Activated T-cell treated with anti-CD3 and anti-CD28 coated beads for 4 hours (primary cell): ENCODE measurements around the gene NAPG.
A peak's percentile ranks its signal among the peaks of the same experiment; 100 is the strongest.
"Not testable (repeated sequence)": the region's sequence is repeated elsewhere in the genome, so short reads cannot be mapped to it uniquely, and the experiment has no call there.

Experiments used
- DNase-seq: peaks from one replicate; pipeline ENCODE4 v3.0.0-alpha.2; 2020

The NAPG gene

DNA sequence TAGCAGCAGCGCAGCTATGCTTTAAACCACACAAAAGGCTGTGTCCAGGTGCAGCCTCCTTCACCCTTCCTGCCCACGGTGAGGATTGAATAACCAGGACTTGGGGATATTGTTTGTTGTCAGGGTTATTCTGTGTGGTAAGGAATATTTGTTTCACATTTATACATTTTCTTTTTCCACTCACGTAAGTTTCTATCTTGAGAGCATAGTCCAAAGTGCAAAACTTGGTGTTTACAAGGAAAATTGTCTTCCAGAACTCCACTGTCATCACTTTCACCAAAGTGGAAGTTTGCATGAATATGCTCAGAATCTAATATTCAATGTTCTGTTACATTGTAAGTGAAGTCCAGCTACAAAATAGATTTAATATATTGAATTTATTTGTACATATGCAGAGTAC lies 26.4 kb downstream of the NAPG start:
- no peak for DNase-seq

DNA sequence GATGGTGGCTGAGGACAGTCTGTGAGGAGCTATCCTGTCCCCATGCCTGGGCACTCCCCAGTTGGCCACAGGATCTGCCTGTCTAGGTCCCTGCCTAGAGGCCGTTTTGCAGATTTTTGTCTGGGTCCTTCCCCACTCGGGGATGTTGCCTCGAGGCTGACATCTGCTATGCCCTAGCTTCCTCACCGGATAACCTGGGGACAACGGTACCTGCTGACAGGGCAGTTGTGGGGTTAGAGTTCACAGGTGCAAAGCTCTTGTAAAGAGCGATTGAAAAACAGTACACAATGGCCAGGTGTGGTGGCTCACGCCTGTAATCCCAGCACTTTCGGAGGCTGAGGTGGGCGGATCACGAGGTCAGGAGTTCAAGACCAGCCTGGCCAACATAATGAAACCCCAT lies 30.4 kb downstream of the NAPG start:
- DNase-seq: not testable (repeated sequence)

DNA sequence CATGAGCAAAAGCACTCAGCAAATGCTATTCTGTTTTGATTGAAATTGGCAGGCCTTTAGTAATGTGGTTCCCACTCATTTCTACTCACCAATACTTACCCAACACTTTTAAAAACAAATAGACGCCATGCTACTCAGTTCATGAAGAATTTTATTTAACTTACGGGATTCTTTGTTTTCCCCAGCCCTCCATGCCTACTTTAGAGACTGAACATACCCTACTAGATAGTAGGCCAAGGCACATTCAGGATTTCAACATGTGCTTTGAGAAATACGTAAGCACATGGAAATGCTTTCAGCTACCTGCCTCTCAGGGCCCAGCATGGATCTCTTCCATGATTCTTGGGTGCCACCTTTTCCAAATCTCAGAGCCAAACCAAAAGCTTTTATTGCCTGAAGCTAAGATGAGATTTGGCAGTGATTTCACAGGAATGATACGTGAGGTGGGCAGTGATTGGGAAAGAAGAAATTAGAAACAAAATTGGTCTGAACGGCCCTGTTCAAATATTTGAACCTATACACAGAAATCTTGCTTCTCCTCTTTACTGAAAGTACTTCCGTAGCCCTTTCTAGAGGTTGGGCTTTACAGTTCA lies 31.4 kb downstream of the NAPG start:
- no peak for DNase-seq

DNA sequence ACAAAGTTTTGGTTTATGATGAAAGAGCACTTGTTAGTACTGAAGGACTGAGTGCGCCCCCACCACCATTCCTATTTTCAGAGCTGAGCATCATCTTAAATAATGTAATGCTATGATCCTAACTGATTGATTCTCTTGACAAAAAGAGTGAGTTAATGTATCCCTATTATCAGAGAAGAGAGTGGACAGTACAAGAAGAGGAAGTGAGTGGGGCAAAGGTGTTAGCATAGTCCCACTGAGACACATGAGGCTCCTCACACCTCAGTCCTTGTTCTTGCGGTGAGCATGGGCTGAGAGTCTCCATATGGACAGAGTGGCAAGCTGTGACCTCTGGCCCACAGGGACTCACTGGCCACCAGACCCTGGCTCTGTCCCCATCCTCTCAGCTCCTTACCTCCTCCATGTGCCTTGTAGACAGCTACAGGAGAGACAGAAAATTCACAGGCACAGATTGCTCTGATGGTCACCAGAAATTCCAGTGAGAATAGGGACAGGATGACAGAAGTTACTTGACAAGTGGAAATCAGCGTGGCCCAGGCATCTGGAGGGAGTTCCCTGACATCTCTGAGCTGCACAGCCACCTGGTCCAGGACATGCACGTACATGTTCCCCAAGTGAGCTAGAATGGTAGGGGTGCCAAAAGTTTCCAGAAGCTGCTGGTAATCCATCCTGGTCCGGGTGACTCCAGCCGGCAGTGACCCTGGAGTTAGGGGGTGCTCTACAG lies 32.6 kb downstream of the NAPG start:
- DNase-seq: no peak

DNA sequence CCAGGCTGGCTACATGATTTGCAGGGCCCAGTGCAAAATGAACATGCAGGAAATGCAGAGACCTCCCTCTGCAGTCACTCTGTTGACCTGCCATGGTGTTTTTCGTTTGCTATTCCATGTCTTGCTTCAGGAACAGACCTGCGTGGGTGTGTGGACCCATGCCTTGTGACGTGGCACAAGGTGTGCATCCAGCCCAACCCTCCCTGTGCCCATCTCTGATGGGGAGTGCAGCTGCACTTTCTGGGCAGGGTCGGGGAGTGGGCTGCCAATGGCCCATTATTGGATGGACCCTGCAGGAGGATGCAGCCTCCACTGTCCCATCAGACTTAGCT lies 33.1 kb downstream of the NAPG start:
- no peak for DNase-seq

DNA sequence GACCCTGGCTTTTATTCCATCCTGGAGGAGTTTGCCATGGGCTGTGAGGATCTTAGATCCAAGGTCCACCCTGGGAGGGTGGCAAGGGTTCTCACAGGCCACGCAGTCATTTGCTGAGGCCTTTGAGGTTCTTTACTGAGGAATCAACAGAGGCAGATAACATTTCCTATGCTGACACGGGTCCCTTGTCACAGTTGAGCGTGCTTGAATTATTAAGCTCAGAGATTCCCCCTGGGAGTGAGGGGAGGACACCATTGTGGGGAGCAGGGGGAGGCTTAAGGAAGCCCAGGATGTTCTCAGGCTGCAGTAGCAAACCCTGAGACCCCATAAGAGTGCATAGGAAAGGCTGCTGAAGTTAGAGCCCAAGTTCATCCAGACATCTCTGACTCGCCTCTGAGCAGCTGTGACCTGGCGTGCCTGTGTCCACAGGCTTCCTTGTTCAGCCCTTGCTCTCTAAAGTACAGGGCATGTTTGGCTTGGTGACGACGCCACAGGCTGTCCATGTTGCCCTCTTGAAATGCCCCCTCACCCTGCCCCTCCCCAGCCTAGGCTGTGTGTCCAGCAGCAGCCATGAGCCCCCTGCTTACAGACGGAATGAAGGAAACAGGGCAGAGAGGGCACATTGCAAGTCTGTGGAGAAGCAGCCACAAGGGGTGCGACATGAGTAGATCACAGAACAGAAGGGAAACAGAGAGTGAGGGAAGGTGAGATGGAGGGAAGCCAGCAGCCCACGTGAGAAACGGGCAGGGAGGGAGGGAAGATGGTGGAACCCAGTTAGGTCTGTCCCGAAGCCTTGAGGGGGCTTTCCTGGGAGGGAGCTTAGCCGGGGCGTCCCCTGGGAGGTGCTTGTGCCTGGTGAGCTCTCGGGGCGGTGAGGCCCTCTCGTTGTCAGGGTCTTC lies 34.0 kb downstream of the NAPG start:
- no peak for DNase-seq

DNA sequence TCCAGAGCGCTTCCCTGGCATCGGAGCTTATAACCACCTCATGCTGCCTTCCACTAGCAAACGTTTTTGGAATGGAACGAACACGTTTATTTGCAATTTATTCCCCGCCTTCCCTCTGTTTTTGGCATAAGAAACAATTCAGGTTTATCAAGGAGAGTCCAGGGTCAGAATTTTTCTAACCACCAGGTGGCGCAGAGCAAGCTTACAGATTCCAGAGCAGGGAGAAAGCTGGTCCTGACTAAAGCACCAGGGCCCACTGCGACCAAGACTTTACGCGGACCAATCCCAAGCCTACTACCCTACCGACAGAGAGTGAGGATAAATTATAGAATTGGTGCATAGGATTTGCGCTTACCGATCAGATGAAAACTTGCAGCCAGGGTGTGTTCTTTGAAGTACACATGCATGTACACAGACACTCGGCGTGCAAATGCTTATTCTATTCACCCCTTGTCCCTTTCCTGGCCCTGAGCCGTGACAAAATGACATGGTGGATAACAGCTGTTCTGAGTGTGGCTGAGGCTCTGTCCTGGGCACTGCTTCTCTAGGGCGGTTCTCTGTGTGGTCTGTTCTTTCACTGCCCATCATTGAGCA lies 34.7 kb downstream of the NAPG start:
- peak; percentile 43 for DNase-seq

DNA sequence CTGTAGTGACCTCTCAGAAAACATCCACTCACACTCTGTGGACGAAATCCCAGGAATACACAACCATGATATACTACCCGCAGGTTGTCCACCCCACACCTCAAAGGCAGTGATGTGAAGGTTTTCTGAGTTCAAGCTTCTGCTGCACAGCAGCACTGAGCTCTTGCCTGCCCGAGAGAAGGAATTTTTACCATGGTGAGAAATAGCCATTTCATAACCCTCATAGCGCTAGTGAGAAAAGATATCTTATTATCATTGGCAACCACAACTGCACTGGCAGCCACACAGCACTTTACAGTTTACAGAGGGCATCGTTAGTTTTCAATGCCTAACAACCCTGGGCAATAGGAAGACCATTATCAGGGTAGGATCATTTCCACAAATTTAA lies 36.9 kb downstream of the NAPG start:
- no peak for DNase-seq

DNA sequence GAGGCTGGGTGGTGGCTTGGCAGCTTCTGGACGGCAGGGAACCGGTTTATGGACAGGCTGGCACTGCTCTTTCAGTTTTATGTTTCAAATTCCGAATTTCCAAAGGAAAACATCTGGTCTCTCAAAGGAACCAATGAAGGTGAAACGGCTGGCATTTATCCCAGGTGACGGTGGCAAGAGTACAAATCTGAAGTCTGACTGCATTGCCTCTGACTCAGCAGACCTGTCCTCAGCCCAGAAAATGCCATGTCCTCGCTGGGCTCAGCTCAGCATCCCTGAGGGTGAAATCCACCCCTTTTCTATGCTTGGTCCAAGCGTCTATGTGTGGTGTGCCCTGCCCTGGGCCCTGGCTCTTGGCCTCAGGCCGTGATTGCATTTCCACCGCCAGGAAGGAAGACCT lies 38.1 kb downstream of the NAPG start:
- no peak for DNase-seq

DNA sequence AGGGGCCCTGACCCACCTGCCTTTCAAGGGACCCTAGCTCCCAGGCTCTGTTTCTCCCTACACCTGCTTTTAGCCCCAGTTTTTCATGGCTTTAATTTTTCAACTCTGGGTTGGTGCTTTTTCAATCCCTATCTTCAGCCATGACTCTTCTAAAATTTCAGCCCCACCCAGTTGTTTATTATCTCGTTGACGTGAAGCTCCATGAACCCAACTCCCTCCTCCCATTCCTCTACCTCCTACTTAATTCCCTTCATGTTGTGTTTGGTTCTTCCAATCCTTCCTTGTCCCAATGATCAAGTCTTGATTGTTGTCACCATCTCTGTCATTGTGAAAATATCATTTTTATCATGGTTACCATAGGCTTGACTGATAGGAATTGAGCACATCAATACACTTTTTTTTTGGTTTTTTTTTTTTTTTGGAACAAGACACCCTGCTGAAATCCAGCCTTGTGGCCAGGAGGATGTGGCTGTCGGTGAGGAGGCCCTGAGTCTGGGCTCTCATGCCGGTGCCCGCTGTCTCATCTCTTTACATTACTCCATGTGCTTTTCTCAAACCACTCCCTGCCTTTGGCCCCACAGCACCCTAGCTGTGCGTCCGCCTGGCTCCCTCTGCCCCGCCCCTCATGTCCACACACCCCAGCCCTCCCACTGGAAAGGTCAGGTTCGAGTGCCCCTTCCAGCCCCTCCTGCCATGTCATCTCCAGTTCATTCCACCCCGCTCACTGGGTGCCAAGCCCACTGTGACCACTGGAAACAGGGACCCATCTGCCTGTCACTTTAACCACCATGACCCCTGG lies 39.3 kb downstream of the NAPG start:
- no peak for DNase-seq

DNA sequence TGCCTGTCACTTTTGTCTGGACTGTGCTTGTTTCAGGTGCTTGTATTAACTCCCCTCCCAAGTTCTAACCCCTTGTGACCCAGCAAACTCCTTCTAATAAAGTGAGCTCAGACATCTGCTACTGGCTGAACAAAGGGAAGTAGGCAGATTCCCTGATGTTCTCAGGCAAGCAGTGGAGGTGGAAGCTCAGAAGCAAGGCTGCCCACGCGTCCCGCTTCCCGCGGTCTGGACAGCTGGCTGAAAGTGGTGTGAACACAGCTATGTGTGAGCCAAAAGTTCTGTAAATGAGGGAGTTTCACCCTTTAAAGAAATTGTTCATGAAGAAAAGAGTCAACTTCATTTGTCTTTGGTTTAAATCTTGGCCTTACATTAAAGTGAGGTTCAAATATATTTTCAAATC lies 40.0 kb downstream of the NAPG start:
- DNase-seq: no peak

DNA sequence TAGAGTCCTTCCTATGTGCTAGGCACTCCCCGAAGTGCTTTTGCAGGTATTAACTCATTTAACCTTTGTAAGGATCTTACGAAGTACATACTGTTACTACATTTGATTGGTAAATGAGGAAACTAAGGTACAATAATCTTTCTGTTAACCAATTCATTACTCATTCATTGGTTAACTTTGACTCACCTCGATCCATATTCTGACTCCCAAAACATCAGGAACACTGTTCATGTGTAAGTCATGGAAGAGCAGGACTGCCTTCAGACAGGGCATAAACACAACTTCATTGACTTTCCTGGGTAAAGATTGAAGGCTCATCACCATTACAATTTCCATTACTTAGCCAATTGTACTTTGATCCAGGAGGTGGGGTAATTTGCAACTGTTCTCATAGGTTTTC lies 40.6 kb downstream of the NAPG start:
- no peak for DNase-seq

DNA sequence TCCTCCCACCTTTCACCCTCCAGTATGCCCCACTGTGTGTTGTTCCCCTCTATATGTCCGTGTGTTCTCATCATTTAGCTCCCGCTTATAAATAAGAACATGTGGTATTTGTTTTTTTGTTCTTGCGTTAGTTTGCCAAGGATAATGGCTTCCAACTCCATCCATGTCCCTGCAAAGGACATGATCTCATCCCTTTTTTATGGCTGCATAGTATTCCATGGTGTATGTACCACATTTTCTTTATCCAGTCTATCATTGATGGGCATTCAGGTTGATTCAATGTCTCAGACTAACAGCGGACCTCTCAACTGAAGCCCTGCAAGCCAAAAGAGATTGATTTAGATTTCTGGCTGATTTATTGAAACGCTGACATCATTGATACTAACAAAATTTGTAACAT lies 44.1 kb downstream of the NAPG start:
- not testable (repeated sequence) for DNase-seq

DNA sequence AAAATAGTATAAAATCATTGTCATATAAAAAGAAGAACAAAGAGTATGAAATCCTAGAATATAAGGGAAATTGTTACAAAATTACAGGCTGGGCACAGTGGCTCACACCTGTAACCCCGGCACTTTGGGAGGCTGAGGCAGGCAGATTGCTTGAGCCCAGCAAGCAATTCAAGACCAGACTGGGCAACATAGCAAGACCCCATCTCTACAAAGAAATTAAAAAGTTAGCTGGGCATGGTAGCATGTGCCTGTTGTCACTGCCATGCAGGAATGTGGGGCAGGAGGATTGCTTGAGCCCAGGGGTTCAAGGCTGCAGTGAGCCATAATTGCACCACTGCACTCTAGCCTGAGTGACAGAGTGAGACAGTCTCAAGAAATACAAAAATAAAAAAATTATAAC lies 44.8 kb downstream of the NAPG start:
- DNase-seq: no peak

DNA sequence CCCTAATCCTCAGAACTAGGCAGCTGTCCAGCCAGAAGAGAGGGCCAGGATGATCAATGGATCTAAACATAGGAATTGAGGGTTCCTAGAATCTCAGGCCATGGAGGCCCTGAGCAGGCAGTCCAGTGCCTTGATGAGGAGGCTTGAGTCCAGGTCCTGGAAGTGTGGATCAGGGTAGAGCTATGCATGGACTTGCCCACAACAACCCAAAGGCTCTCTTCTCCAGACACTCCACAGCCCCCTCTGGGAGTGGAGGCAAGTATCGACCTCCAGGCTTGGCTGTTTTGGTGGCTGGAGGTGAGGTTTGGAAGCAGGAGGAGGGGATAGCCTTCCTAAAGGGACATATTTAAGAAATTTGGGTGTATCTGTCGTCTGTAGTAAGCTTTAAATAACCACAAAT lies 45.7 kb downstream of the NAPG start:
- DNase-seq: no peak

DNA sequence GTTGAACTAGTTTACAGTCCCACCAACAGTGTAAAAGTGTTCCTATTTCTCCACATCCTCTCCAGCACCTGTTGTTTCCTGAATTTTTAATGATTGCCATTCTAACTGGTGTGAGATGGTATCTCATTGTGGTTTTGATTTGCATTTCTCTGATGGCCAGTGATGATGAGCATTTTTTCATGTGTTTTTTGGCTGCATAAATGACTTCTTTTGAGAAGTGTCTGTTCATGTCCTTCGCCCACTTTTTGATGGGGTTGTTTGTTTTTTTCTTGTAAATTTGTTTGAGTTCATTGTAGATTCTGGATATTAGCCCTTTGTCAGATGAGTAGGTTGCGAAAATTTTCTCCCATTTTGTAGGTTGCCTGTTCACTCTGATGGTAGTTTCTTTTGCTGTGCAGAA lies 47.4 kb downstream of the NAPG start:
- not testable (repeated sequence) for DNase-seq

DNA sequence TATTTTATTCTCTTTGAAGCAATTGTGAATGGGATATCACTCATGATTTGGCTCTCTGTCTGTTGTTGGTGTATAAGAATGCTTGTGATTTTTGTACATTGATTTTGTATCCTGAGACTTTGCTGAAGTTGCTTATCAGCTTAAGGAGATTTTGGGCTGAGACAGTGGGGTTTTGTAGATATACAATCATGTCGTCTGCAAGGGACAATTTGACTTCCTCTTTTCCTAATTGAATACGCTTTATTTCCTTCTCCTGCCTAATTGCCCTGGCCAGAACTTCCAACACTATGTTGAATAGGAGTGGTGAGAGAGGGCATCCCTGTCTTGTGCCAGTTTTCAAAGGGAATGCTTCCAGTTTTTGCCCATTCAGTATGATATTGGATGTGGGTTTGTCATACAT lies 48.6 kb downstream of the NAPG start:
- not testable (repeated sequence) for DNase-seq

DNA sequence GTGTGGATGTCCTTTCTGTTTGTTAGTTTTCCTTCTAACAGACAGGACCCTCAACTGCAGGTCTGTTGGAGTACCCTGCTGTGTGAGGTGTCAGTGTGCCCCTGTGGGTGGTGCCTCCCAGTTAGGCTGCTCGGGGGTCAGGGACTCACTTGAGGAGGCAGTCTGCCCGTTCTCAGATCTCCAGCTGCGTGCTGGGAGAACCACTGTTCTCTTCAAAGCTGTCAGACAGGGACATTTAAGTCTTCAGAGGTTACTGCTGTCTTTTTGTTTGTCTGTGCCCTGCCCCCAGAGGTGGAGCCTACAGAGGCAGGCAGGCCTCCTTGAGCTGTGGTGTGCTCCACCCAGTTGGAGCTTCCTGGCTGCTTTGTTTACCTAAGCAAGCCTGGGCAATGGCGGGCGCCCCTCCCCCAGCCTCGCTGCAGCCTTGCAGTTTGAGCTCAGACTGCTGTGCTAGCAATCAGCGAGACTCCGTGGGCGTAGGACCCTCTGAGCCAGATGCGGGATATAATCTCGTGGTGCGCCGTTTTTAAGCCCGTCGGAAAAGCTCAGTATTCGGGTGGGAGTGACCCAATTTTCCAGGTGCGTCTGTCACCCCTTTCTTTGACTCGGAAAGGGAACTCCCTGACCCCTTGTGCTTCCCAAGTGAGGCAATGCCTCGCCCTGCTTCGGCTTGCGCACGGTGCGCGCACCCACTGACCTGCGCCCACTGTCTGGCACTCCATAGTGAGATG lies 52.2 kb downstream of the NAPG start:
- not testable (repeated sequence) for DNase-seq

DNA sequence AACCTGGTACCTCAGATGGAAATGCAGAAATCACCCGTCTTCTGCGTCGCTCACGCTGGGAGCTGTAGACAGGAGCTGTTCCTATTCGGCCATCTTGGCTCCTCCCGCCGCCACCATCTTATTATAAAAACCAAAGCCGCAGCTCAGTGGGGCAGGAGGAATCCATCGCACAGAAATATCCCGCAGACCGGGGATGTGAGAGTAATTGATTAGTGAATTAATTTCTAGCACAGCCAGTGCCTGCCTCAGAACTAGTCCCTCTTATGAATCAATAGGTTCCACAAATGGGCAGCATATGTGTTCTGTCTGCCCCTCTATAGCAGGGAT lies 52.7 kb downstream of the NAPG start:
- DNase-seq: not testable (repeated sequence)

DNA sequence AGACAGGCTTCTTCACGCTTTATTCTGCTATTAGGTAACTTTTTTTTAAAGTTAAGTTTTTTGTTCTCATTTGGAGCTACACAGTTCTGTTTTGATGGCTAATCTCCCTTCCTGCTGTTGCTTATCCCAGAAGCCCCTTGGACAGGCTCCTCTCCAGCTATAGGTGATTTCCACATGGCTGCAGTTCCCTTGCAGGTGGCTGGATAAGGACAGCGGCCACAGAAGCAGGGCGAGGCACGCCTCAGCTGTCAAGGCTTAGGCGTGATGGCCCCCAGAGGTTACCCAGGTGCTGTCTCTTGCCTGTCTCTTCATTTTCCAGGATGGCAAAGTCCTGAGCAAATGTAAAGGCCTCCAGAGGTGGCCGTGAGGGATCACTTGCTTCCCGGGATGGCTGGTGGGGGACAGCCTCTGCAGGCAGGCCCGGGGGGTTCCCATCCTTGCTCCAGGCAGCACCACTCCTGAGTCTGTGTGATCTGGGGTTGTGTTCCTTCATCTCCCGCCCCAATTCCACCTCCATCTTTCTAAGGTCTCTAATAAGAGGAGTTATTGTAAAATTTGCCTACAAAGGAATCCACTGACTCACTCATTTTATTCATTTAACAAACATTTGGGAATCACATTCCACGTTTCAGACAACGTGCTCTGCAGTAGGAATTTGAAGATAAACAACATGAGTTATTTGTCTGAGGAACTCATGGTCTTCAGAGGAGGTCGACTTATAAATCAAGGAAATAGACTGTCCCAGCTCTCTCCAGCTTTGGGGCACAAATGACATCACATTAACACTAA lies 53.4 kb downstream of the NAPG start:
- no peak for DNase-seq

DNA sequence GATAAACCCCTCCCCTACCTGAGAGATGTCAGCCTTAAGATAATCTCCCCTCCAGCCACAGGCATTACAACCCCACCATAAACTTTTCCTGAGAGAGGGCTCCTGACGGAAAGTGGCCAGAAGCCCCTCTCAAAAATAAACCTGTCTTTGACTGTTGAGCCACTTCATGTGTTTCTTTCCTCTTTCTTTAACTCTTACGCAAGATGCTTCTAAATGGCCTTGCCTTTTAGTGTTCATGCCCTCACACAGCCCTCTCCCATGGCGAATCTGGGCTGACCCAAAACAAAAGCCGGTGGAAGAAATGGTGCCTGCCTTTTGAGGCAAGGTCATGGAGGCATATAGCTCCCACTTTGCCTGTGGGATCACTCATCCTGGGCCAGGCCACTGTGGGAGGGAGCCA lies 54.4 kb downstream of the NAPG start:
- DNase-seq: no peak

DNA sequence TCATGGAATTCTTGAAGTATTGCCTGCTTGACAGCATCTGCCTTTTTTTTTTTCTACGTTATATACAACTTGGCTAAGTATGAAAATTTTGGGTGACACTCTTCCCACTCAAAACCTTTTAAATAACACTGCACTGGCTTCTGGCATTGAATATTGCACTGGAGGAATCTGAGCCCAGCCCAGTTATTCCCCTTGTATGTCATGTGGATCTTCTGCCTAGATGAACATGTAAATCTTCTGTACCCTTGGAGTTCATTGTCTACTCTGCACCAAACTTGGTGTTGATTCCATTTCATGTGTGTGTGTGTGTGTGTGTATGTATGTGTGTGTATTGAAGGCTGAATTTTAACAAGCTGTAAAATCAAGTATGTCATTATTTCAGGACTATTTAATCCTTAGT lies 59.4 kb downstream of the NAPG start:
- no peak for DNase-seq
